Cortex of kidney (tissue), 1 donor: ENCODE results near the gene SHD.
"Not testable (repeated sequence)": the region's sequence is repeated elsewhere in the genome, so short reads cannot be mapped to it uniquely, and the experiment has no call there.

Experiments
- DNase-seq: peaks from one replicate; lab custom pipeline; 2025; lab: John Stamatoyannopoulos, UW

The SHD gene

GRCh38 chr19:4327252-4327876 lies 48.3 kb downstream of the SHD start:
- DNase-seq: no peak

GRCh38 chr19:4327877-4328242 lies 48.8 kb downstream of the SHD start:
- no peak for DNase-seq

- DNase-seq: no peak
Measured at GRCh38 chr19:4328243-4328990, 49.4 kb downstream of the SHD start.

- not testable (repeated sequence) for DNase-seq
Measured at GRCh38 chr19:4328991-4329681, 50.1 kb downstream of the SHD start.

- no peak for DNase-seq
Measured at GRCh38 chr19:4329858-4330257, 50.8 kb downstream of the SHD start.

- no peak for DNase-seq
Measured at GRCh38 chr19:4334929-4335570, 56.0 kb downstream of the SHD start.

- no peak for DNase-seq
Measured at GRCh38 chr19:4337906-4338440, 58.9 kb downstream of the SHD start.

GRCh38 chr19:4338441-4339355 lies 59.6 kb downstream of the SHD start, which contains the start of gene STAP2:
STAP2 (minus strand) TSS chr19:4338827; CDS start chr19:4338753, 74 bp downstream.
- no peak for DNase-seq
